ENCODE measurements around the gene CRYBB1.

Gene CRYBB1

GRCh38 chr22:26565889-26566288, 51.9 kb downstream of the CRYBB1 start:
- DNase-seq (ENCODE audit: extremely low read depth, low read depth) = no peak
- TF ChIP-seq CTCF (IDR thresholded peaks at IDR 0.05; ENCODE audit: low read depth, low read length) = no peak

GRCh38 chr22:26565181-26565580, 52.6 kb downstream of the CRYBB1 start:
- no peak for DNase-seq (ENCODE audit: extremely low read depth, low read depth)
- no peak for TF ChIP-seq CTCF (IDR thresholded peaks at IDR 0.05; ENCODE audit: low read depth, low read length)

GRCh38 chr22:26564672-26565071, 53.2 kb downstream of the CRYBB1 start:
- DNase-seq (ENCODE audit: extremely low read depth, low read depth) = no peak

GRCh38 chr22:26564181-26564580, 53.6 kb downstream of the CRYBB1 start:
- no peak for TF ChIP-seq CTCF (IDR thresholded peaks at IDR 0.05; ENCODE audit: low read depth, low read length)
- no peak for DNase-seq (ENCODE audit: extremely low read depth, low read depth)

More at GRCh38 chr22:26564672-26565071, 53.2 kb downstream of the CRYBB1 start:
- TF ChIP-seq CTCF (IDR thresholded peaks at IDR 0.05; ENCODE audit: low read depth, low read length) = no peak

GRCh38 chr22:26563022-26563421, 54.8 kb downstream of the CRYBB1 start:
- no peak for DNase-seq (ENCODE audit: extremely low read depth, low read depth)

GRCh38 chr22:26561756-26562417, 55.9 kb downstream of the CRYBB1 start:
- no peak for DNase-seq (ENCODE audit: extremely low read depth, low read depth)
- no peak for TF ChIP-seq CTCF (IDR thresholded peaks at IDR 0.05; ENCODE audit: low read depth, low read length)

More at GRCh38 chr22:26563022-26563421, 54.8 kb downstream of the CRYBB1 start:
- no peak for TF ChIP-seq CTCF (IDR thresholded peaks at IDR 0.05; ENCODE audit: low read depth, low read length)

GRCh38 chr22:26559961-26560575, 57.8 kb downstream of the CRYBB1 start:
- TF ChIP-seq CTCF (IDR thresholded peaks at IDR 0.05; ENCODE audit: low read depth, low read length) = no peak
- no peak for DNase-seq (ENCODE audit: extremely low read depth, low read depth)

Data from AG09319 (cell line).